A549 (cell line): Measurements from ENCODE around the gene MINDY4. TPM values are rescaled to one million over a fixed set of nuclear protein-coding genes. Genes with fewer than 3 reads are reported as not detected.

Experiments
- ATAC-seq, 2 experiments: fragments of 200-7000 bp in 1 of 2; fragments of >200 bp in 1 of 2; cut with Nextera tagmentation in 1 of 2; cut with Tn5 transposase in 1 of 2; 3 replicates each; pipeline versions ENCODE4 v1.8.0 to v1.9.1; 2018 to 2020; ENCODE audit warnings: mild to moderate bottlenecking in 1 of 2, moderate library complexity in 1 of 2
- CTCF ChIA-PET: fragments of 300-600 bp; sonication (Branson Sonifier 250); formaldehyde crosslinking; extraction: SDS; loops from one replicate; lab custom pipeline; 2021; ENCODE audit warnings: antibody characterized with exemption, inconsistent platforms; lab: Yijun Ruan, JAX
- POLR2A ChIA-PET: fragments of 350-600 bp; formaldehyde crosslinking; extraction: SDS; loops from one replicate; lab custom pipeline; 2021; ENCODE audit warnings: antibody characterized with exemption, inconsistent platforms; lab: Yijun Ruan, JAX
- DNase-seq, 2 experiments: peaks; one replicate each; pipeline versions ENCODE4 v3.0.0 to v3.0.0-alpha.2; 2011 to 2016; ENCODE audit warnings: low read depth in 1 of 2, low spot score in 1 of 2
- FAIRE-seq: peaks from 2 replicates; lab custom pipeline; 2011; peaks lifted over from hg19 to GRCh38; lab: Jason Lieb, UNC
- H3K27ac ChIP-seq, 2 experiments: fragments of >200 bp; sonication (Bioruptor Twin); formaldehyde crosslinking; 3 replicates each; pipeline ENCODE4 v1.5.1; 2016 to 2017
- H3K4me1 ChIP-seq: fragments of >200 bp; sonication (Bioruptor Twin); formaldehyde crosslinking; 3 replicates; pipeline ENCODE4 v1.6.1; 2016
- H3K4me2 ChIP-seq: fragments of >200 bp; sonication (Bioruptor Twin); formaldehyde crosslinking; 3 replicates; pipeline ENCODE4 v1.6.1; 2016
- H3K4me3 ChIP-seq: fragments of >200 bp; sonication (Bioruptor Twin); formaldehyde crosslinking; 3 replicates; pipeline ENCODE4 v1.5.1; 2016
- H3K9me3 ChIP-seq: fragments of >200 bp; sonication (Bioruptor Twin); formaldehyde crosslinking; 3 replicates; pipeline ENCODE4 v1.6.1; 2016
- CBX8 ChIP-seq: fragments of 200-600 bp; sonication (generic); IDR thresholded peaks from 2 replicates; pipeline ENCODE4 v1.6.1; 2016
- CEBPB ChIP-seq, 2 experiments: fragments of >200 bp in 1 of 2; sonication (Bioruptor Twin) in 1 of 2; formaldehyde crosslinking in 1 of 2; IDR thresholded peaks; 2 replicates each; pipeline ENCODE4 v1.6.1; 2012 to 2016
- EHMT2 ChIP-seq: fragments of 200-600 bp; sonication (generic); IDR thresholded peaks from 2 replicates; pipeline ENCODE4 v1.6.1; 2016; ENCODE audit warnings: antibody characterized with exemption, low read depth, mild to moderate bottlenecking, moderate library complexity
- FOSL2 ChIP-seq, 2 experiments: fragments of 450-650 bp in 1 of 2; fragments of >200 bp in 1 of 2; sonication (Bioruptor Twin) in 1 of 2; formaldehyde crosslinking; IDR thresholded peaks; 2 replicates each; pipeline versions ENCODE4 v1.5.0 to v1.6.1; 2016 to 2020; ENCODE audit warnings: mild to moderate bottlenecking in 1 of 2, moderate library complexity in 1 of 2
- HEYL ChIP-seq: fragments of 250-450 bp; sonication (Bioruptor Pico); IDR thresholded peaks from 2 replicates; pipeline ENCODE4 v1.8.0; 2021; ENCODE audit warnings: mild to moderate bottlenecking, moderate library complexity
- JUNB ChIP-seq: fragments of >200 bp; sonication (Bioruptor Twin); formaldehyde crosslinking; IDR thresholded peaks from 2 replicates; pipeline ENCODE4 v1.6.1; 2016
- MYC ChIP-seq: IDR thresholded peaks from 2 replicates; pipeline ENCODE4 v1.6.1; 2012; ENCODE audit warnings: mild to moderate bottlenecking, inconsistent platforms, low read length, improper control_type of control experiment, borderline replicate concordance
- POLR2AphosphoS2 ChIP-seq: conservative IDR thresholded peaks from 2 replicates; pipeline ENCODE4 v1.6.1; 2012; ENCODE audit warnings: low read length, improper control_type of control experiment, inconsistent platforms
- RARB ChIP-seq: fragments of 250-450 bp; sonication (Bioruptor Pico); IDR thresholded peaks from 2 replicates; pipeline ENCODE4 v1.8.0; 2021; ENCODE audit warnings: mild to moderate bottlenecking, moderate library complexity
- RNF2 ChIP-seq: fragments of 200-600 bp; sonication (generic); IDR thresholded peaks from 2 replicates; pipeline ENCODE4 v1.6.1; 2016; ENCODE audit warnings: low read depth, mild to moderate bottlenecking, antibody characterized with exemption, moderate library complexity, borderline replicate concordance
- ZSCAN20 ChIP-seq: fragments of 250-450 bp; sonication (Bioruptor Pico); IDR thresholded peaks from 2 replicates; pipeline ENCODE4 v1.8.0; 2022; ENCODE audit warnings: mild to moderate bottlenecking, moderate library complexity
- WGBS: methylation state at CpG from one replicate; pipeline ENCODE4 v1.1.6; 2017; ENCODE audit errors: missing lambda C conversion rate; 5-methylcytosine and 5-hydroxymethylcytosine counted together
- polyA plus RNA-seq, 4 experiments: library from polyadenylated mRNA; depleted of rRNA in 3 of 4; stranded (reverse); fragments of >200 nt; fragmentation: RNase III in 1 of 4; extraction: RNeasy Plus Mini Kit Qiagen cat#74134 plus additional on column Dnase treatment in 1 of 4; gene quantifications; 2 replicates in 3 of 4; 3 replicates in 1 of 4; pipeline ENCODE4 v1.2.3, GENCODE V29; 2011 to 2017
- TF ChIP-seq, protein P1 (sequence below): IDR thresholded peaks from 2 replicates; pipeline ENCODE4 v1.6.1; 2012
- TF ChIP-seq, protein P2 (sequence below): fragments of 250-450 bp; sonication (Bioruptor Pico); IDR thresholded peaks from 2 replicates; pipeline ENCODE4 v1.5.0; 2020; ENCODE audit warnings: low read depth, mild to moderate bottlenecking, moderate library complexity
- TF ChIP-seq, protein P3 (sequence below): fragments of 250-450 bp; sonication (Bioruptor Pico); IDR thresholded peaks from 2 replicates; pipeline ENCODE4 v1.5.0; 2021; ENCODE audit warnings: mild to moderate bottlenecking, moderate library complexity, borderline replicate concordance
- TF ChIP-seq, protein P4 (sequence below): fragments of 450-650 bp; IDR thresholded peaks from 2 replicates; pipeline ENCODE4 v1.6.1; 2014; ENCODE audit warnings: antibody characterized with exemption

MINDY4 gene
- polyA plus RNA-seq, 2 of the 4 experiments (the other 2 are of a cell fraction): 1.8 to 3.6 TPM

DNA sequence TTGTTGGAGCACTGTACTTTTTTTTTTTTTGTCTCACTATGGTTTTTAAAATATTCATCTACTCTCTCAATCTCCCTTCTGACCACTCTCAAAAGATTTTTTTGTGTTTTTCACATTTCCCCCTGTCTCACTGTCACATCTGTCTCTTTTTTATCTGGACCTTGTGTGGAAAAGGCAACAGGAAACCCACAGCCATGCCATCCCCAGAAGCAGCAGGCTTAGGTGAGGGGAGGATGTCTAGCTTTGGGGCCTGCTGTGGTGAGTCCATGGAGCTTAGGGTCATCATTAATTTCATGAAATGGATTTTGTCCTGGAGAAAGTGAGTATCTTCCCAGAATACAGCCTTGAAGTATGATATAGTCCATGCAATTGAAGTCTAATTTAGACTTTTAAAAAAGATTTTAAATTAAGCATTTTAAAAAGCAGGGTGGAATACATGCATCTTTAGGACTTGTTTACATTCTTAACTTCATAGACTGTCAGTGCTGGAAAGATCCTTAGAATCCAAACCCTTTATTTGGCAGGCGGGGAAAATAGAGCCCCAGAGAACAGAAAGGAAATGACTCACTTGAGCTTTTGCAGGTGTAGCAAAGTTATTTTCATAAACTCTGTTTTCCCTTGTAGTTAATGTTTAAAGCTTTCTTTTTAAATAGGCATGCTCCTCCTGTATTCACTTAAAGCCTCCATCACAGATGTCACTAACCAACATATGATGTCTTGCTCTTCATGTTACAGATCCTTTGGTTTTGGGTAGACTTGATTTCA is 25.1 kb downstream of the MINDY4 start:
- TF ChIP-seq RNF2 (no peak), RARB (CRISPR knock-in tag) (no peak), MYC (no peak), ZSCAN20 (no peak)
- TF ChIP-seq, protein P1, sequence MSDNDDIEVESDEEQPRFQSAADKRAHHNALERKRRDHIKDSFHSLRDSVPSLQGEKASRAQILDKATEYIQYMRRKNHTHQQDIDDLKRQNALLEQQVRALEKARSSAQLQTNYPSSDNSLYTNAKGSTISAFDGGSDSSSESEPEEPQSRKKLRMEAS: no peak
- TF ChIP-seq, protein P2, sequence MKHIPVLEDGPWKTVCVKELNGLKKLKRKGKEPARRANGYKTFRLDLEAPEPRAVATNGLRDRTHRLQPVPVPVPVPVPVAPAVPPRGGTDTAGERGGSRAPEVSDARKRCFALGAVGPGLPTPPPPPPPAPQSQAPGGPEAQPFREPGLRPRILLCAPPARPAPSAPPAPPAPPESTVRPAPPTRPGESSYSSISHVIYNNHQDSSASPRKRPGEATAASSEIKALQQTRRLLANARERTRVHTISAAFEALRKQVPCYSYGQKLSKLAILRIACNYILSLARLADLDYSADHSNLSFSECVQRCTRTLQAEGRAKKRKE (CRISPR knock-in tag): no peak
- TF ChIP-seq, protein P3, sequence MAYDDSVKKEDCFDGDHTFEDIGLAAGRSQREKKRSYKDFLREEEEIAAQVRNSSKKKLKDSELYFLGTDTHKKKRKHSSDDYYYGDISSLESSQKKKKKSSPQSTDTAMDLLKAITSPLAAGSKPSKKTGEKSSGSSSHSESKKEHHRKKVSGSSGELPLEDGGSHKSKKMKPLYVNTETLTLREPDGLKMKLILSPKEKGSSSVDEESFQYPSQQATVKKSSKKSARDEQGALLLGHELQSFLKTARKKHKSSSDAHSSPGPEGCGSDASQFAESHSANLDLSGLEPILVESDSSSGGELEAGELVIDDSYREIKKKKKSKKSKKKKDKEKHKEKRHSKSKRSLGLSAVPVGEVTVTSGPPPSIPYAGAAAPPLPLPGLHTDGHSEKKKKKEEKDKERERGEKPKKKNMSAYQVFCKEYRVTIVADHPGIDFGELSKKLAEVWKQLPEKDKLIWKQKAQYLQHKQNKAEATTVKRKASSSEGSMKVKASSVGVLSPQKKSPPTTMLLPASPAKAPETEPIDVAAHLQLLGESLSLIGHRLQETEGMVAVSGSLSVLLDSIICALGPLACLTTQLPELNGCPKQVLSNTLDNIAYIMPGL (CRISPR knock-in tag): no peak
- H3K9me3 ChIP-seq: no peaks in the 10 kb centered on the region
- H3K4me2 ChIP-seq: peak overlapping the region; percentile 13; the same call in 2 of the 3 replicates
- H3K4me3 ChIP-seq: no peak overlapping the region
- peak overlapping the region in 1 of 2 experiments; percentile 30; a peak in 1 of 6 replicates for H3K27ac ChIP-seq
- H3K4me1 ChIP-seq: peaks cover 24% of the 10 kb centered on the region
- ATAC-seq: no peak
- POLR2A ChIA-PET: no interaction called here
- DNase-seq: no peak
- 33% methylated on average over 1 of the region's 1 CpG for WGBS
- FAIRE-seq: no peak
- CTCF ChIA-PET: interaction anchor here (0.6 to 3.0 kb wide), 5 partner anchors 17 to 326 kb away, joined by 3 to 13 read pairs (median 4); no protein-coding TSS in a partner anchor

DNA sequence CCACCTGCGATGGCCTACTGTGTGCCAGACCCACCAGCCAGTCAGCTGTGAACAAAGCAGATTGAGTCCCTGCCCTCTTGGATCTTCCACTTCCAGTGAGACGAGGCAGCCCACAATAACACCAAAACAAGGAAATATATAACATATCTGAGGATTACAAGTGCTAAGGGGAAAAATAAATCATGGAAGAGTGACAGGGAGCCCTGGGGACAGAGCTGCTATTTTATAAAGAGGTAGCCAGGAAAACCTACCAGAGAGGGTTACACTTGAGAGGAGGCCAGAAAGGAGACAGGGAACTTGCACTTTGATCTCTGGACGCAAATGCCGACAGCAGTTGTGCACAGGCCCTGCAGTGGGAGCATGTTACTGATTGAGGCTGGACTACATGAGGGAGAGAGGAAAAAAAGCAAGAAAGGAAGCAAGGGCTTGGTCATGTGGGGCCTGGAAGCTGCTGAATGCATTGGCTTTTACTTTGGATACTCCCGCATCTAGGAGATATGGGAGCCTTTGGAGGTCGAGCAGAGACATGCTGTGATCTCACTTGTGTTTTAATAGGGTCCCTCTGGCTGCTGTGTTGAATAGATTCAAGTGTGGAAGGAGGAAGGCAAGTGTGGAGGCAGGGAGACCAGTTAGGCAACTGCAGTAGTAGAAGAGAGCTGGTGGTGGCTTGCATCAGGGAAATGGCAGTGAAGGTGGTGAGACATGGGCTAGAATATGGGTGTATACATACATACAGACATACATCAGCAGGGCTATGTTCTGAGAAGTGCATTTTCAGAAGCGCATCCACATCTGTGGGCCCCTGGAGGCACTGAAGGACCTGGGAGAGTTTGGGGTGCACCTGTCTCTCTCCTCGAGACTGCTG is 26.2 kb downstream of the MINDY4 start:
- H3K4me1 ChIP-seq: peaks cover 24% of the 10 kb centered on the region
- DNase-seq: no peak
- peak overlapping the region; percentile 13; the same call in 1 of the 3 replicates for H3K4me2 ChIP-seq
- H3K4me3 ChIP-seq: no peak overlapping the region
- CTCF ChIA-PET: interaction anchor here (0.9 to 3.0 kb wide), 6 partner anchors 16 to 325 kb away, joined by 3 to 13 read pairs (median 4); no protein-coding TSS in a partner anchor
- H3K27ac ChIP-seq: no peak overlapping the region
- no peak for ATAC-seq
- no peak for FAIRE-seq
- no peak for TF ChIP-seq JUNB
- no peak for TF ChIP-seq EHMT2
- no peak for TF ChIP-seq POLR2AphosphoS2
- WGBS: 86% methylated on average over 8 of the region's 8 CpGs
- H3K9me3 ChIP-seq: no peaks in the 10 kb centered on the region
- POLR2A ChIA-PET: no interaction called here

DNA sequence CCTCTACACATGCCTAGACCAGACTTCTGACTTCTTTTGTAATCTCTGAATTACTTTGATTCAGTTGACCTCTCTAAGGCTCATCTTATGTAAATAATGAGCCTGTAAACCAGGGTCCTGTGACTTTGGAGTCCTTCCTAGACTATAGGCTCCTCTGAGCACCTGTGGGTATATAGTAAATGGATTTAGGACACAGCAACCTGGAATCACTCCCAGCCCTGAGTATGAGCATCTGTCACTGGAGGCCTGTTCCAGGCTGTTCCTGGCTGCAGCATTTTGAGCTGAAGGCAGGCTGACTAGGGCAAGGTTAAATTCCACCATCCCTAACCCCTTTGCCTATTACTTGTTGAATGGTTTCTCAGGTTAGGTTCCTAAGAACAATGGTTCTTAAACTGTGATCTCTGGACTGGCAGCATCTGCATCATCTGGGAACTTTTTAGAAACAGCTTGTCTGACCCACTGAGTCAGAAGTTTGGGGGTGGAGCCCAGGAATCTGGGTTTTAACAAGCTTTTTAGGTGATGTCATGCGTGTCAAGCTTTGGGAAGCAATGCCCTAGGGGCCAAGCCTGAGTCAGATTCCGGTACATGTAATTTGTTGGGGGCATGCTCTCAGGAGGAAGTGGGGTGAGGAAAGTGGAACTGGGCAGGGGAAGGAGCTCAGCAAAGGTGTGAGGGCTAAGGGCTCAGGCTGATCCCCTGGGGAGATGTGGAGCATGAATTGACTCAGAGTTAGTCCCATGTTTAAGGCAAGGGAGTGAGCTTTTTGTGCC is 28.2 kb downstream of the MINDY4 start:
- H3K4me2 ChIP-seq: no peak overlapping the region
- H3K4me3 ChIP-seq: no peak overlapping the region
- H3K9me3 ChIP-seq: no peaks in the 10 kb centered on the region
- ChIA-PET CTCF (interaction anchor here (0.6 to 2.2 kb wide), 15 partner anchors 8 to 535 kb away, joined by 3 to 28 read pairs (median 5); no protein-coding TSS in a partner anchor), POLR2A (no interaction called here)
- TF ChIP-seq CEBPB (IDR thresholded peaks at IDR 0.05) (no peak), FOSL2 (IDR thresholded peaks at IDR 0.05) (no peak), FOSL2 (CRISPR knock-in tag; IDR thresholded peaks at IDR 0.05) (no peak), CBX8 (no peak), HEYL (no peak)
- TF ChIP-seq, protein P1: no peak
- TF ChIP-seq, protein P4, sequence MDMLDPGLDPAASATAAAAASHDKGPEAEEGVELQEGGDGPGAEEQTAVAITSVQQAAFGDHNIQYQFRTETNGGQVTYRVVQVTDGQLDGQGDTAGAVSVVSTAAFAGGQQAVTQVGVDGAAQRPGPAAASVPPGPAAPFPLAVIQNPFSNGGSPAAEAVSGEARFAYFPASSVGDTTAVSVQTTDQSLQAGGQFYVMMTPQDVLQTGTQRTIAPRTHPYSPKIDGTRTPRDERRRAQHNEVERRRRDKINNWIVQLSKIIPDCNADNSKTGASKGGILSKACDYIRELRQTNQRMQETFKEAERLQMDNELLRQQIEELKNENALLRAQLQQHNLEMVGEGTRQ: no peak
- TF ChIP-seq, protein P3 (CRISPR knock-in tag): no peak
- H3K4me1 ChIP-seq: peaks cover 24% of the 10 kb centered on the region
- DNase-seq (no peak), ATAC-seq (no peak), FAIRE-seq (no peak)
- 40% methylated on average over 2 of the region's 2 CpGs for WGBS
- no peak overlapping the region for H3K27ac ChIP-seq
